ENCODE measurements around the gene NAV2.
"Not testable (repeated sequence)": the region's sequence is repeated elsewhere in the genome, so short reads cannot be mapped to it uniquely, and the experiment has no call there.

NAV2 gene

DNA sequence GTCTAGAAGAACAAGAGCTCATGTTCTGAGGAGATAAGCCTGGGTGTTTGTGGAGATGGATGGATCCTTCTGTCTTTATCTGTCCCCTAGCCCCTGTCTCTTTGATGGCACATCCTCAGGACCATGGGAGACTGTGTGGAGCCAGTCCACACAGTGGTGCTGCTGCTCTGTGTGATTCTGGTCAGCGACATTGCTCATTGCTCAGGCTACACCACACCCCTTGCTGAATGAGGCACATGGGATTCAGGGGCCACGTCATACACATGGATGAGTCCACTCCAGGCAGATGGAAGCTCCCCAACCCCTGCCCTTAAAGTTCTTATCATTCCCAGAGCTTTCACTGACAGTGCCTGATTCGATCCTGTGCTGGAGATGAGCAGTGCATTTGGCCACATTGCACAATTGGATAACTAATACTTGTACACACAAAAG is 222.2 kb downstream of the NAV2 start:
- DNase-seq = no peak

DNA sequence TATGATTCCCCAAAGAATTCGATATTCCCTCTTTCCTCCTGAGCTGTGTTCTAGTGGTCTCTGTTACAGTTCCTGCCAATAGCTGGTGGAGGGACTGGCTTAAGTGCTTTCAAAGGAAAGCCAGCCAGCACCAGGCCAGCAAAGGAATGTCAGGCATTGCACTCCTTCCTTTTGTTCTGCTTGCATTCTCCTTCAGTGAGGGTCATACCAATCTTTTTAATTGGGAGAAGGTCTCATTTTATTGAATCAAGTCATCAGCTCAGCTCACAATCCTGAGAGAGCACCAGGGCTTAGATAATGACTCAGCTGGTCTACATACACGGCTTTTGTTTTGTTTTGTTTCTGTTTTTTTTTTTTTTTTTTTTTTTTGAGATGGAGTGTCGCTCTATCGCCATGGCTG is 222.9 kb downstream of the NAV2 start:
- DNase-seq = no peak

DNA sequence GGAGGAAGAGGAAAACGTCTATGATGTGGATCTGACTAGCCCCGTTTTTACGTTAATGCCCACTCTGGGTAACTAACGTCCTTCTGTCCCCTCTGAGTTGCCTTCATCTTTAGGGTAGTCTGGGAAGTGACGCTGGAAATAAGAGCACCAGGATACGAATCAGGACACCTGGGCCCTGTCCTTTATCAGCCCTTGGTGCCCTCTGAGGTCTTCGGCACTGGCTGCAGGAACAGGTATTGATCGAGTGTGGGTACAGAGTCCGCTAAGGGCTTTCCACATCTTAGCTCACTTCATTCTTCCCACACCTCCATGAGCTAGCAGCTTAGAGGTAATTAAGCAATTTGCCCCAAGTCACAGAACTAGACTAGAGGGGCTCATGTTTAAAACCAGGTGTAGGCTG is 223.8 kb downstream of the NAV2 start:
- DNase-seq = no peak

DNA sequence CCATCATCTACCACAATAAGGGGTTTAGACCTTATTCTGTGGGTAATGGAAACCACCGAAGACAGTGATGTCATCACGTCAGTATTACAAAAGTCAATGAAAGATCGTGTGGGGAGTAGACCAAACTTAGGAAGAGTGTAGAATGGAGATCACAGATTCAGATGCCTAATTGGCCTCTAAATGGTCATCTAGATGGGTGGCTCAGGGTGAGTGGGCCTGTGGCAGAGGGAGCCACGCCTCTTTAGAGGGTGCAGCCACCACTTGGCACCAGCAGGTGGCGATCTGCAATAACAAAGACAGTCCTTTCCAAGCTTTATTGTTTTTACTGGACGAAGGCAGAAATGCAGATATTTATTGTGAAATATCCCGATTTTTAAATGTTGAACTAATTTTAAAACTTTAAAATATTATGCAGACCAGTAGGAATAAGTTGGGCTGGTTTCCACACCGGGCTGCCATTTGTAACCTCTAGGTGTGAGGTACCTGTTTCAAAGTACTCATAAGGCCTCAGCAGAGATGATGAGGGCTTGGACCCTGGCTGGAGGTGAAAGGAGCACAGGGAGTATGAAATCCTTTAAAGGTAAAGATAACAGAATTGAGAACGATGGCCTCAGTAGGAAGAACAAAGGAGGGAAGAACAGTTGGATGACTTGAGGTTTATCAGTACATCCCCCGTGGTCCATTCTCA is 225.7 kb downstream of the NAV2 start:
- no peak for DNase-seq

DNA sequence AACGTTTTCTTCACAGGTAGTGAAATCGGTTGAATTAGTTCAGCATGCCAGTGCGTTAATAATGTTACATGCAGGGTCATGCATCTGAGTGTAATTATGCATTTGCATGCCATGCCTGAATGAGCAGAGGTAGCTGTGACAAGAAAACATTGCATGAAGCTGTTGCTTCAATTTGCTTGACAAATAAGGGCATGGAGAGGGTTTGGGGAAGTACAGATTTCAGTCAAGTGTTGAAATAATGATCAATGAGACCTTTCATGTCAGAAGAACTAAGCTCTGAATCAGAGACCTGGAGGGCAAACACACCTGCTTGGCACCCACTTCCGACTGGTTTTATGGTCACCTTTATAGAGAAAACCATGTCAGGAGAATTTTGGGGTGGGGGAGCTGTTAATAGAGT is 226.2 kb downstream of the NAV2 start:
- no peak for DNase-seq

DNA sequence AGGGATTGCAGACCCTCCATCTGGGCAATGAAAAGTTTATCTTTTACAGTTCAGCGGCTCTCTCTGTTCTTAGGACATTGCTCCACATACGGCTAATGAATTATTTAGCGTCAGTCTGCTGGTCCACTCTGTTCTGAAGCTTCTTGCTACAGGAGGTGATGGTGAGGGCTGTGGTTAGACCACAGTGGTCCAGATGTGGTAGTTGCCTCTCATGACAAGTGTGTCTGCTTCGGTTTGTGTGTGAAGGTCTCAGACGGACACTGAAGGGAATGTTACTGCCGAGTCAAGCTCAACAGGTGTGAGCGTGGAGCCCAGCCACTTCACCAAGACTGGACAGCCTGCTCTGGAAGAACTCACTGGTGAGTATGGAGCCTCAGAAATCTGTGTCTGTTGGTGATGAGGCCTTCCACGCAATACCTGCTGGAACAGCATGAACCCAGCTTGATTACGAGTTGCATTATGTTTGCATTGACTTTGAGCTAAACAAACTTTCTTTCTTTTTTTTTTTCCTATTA is 226.8 kb downstream of the NAV2 start:
- no peak for DNase-seq

DNA sequence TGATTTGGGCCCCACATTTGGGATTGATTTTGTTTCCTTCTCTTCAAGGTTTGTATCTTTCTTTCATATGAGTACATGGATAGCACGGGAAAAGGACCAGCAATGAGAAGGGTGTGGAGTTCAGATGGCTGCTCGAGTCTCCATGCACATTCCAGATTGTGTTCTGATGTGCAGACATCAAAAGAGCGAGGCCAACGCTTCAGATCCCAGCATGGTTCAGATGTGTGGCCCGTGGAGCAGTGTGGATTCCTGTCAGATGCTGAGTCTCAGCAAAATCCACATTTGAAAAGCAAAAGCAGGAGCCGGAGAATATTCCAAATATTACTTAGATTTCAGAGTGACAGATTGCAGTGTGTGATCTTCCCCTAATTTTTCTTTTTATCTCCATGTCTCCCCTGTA is 228.2 kb downstream of the NAV2 start:
- DNase-seq = no peak

DNA sequence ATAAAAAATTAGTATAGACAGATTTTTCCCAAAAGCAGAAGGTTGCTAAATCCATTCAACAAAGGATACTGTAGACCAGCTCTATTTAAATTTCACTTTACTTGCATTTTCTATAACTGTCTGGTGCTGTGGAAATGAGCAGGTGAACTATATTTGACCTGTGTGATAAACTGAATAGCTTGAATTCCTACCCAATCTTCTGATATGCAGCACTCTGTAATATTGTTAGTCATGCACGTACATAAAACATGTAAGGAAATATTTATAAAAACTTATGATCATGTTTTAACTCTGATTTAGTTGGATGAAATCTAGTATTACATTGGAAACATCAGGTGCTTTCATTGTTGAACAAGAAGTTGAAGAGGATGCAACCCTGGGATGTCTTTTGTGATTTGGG is 234.0 kb downstream of the NAV2 start:
- no peak for DNase-seq

DNA sequence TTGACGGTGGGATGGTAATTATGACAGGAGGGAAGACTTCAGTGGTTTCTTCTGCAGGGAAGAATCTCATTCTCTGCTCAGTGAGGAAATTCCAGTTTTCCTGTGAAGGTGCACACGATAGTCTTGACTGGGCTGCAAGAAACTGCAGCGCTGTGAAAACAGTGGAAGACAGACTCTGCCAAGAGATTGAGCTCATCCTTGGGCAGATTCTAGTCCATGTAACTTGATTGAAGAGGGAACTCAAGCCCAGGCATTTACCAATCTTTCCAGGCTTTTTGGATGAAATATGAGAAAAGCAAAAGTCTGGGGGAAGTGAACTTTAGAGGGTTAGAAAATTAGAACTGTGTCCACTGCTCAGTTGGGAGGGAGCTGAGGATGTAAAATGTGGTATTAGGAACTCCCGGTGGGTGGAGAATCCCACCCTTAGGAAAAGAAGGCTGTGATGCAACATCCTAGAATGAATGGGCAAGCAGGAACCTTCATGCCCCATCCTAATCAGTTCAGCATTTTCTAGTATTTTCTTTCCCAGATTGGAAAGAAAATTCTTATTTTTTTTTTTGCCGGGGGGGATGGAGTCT is 235.0 kb downstream of the NAV2 start:
- DNase-seq = no peak

DNA sequence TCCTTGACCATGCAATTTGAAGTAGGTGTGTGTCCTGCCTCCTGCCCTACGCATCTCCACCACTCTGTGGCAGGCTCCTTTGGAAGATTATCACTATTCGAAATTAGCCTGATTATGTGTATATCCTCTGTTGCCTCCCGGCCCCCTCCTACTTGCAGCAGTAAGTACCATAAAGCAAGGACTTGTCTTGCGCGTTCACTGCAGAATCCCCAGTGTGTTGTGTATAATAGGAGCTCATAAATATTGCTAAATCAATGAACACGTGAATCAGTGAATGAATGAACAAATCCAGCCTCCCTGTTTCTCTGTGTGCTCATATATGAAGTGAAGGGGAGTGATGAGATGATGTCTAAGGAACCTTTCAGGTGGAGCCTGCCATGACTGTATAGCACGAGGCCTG is 237.0 kb downstream of the NAV2 start:
- DNase-seq = no peak

DNA sequence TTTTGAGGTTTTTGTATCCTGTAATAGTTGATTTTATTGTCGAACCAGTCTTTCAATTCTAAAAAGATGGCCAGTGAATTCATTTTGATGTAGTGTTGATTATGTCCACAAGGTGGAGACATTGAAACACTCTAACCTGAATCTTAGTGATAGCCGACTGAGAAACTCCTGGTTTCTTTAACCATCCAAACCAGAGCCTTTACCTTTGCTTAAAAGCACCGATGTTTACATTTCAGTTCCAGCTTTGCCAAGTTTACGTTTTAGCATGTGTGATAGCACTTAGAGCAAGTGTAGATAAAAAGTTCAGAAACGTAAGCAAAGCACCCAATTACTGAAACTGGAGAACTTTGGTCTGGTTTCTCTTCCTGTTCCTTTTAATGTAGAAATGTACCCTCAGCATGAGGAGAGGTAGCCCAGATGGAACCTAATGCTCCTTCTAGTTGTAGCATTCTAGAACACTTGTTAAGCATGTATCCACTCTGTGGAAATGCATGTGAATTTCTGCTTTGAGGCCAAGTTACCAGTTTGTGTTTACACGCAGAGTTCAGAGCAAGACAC is 239.0 kb downstream of the NAV2 start:
- DNase-seq = no peak

DNA sequence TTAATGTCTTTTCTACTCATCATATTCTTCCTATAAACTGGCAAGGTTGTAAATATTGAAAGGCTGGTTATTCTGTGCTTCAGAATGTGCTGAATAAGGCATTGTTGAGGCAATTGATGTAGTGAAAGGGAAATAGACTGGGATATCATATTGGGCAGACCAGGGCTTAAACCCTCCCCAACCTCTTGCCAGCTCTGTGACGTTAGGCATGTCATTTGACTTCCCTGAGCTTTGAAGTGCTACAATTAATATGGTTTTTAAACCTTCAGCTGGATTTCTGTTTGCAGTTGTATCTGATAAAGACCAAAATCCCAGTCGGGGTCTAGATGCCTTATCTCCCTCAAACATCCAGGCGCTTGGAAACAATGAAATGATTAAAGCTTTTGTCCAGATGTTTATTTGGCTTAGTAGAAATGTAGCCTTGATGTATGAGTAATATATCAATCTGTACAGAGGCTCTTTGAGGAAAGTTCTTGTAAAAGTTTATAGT is 239.5 kb downstream of the NAV2 start:
- no peak for DNase-seq

DNA sequence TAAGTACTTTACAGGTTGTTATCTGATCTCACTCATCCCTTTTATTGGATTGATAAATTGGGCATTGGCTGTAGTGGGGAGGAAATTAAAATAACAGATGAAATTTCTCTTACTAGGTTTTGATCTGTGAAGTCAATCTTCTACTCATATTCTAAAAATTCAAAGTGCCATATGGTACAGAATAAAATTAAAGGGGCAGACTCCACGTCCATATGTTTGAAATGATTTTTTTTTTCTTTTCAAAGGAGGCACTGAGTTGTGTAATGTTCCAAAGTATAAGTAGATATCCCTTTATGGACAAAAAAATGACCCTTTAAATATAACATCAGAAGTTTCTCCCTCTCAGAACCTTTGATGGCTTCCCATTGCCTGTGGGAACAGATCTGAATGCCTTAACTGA is 240.3 kb downstream of the NAV2 start:
- DNase-seq = no peak

DNA sequence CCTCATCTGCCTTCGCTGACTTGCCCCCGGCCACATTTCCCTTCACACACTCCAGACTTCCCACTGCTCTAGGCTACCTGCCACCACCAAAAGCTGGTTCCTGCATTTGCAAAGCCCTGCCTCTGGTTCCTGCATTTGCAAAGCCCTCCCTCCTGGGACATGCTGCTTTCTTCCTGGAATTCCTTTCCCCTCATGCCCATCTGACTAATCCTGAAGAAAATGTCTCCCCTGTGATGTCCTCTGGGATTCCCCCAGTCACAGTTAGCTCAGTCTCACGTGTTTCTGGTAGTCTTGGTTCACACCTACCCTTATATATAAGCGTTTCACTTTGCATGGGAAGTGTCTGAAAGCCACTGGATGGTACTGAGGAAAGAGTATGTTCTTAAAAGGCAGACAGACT is 240.7 kb downstream of the NAV2 start:
- DNase-seq = no peak

DNA sequence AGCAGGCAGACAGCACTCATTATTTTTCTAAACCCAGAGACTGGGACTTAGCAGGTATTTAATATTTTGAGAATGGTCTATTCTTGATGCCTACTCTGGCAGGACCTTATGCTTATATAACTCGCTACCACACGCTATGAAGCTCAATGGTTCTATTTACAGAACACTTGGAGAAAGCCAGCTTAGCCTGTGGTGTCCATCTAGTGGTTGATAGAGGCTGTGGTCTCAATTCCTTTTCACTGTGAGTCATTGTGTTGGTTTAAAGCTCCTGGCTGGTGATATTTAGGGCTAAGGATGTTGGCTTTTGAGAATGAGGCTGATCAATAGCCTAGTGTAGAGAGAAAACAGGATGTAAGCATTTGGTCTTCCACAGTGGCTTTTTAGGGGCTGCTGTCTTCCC is 241.3 kb downstream of the NAV2 start:
- DNase-seq = no peak

DNA sequence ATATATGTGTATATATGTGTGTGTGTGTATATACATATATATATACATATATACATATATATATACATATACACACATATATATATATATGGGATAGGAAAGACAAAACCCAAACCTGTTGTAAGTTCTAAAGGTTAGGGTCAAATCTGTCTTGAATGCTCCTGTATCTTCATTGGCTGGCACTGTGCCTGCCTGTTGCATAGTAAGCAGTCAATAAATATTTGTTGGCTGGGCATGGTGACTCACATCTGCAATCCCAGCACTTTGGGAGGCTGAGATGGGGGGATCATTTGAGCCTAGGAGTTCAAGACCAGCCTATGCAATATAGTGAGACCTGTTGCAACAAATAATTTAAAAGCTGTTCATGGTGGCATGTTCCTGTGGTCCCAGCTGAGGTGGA is 242.3 kb downstream of the NAV2 start:
- DNase-seq = no peak

DNA sequence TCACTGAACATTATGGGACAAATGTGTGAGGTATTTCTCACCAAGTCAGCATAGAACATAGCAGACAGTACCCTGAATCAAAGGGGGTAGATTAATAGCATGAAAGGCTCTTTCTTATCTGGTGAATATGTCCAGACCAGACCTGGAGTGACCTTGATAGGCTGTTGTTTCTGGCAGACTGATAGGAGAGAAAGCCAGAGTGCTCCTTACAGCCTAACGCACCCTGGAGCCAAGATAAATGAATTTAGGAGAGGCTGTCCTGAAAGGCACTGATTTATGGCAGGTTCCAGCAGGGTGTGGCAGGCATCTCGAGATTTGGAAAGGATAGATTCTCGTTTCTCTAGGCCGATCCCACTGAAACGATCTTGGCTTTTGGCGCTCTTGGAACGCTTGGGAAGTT is 243.0 kb downstream of the NAV2 start:
- no peak for DNase-seq

DNA sequence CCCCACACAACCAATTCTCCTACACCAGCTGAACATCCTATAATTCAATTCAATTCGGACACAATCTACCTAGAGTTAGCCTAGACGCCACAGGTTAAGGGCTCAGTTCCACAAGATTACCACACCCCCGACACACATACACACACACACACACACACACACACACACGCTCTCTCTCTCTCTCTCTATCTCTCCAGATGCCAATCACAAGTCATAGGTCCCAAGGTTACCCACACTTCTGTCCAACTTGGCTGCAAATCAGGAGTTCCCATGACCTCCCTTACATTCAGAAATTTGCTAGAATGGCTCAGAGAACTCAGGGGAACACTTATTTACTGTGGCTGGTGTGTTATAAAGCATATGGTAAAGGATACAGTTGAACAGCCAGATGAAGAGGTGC is 243.6 kb downstream of the NAV2 start:
- DNase-seq = no peak

DNA sequence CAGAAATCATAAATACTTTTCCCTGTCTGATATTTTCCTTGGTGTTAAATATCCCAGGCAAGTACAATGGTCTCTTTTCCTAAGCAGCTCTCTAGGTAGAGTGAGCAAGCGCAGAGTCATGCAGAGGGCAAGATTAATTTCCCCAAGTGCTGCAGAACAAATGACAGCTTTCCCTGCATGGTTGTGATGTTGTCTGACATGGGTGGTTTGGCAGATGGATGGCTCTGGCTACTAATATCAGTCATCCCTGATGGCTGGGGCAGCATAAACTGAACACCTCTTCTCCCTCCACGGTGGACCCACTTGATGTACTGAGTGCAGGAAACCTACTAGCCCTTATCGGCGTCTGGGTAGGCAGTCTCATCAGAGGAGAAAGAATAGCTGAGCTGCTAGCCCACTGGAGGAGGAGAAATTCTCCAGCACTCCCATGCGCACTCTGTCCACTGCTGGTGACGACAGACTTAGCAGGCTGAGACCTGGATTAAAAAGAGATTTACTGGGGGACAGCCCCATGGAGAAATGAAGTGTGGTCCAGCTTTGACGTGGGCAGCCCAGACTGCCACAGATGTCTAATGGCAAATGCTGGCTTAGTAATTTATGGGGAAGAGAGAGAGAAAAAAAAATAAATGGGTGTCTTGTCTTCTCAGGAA is 244.8 kb downstream of the NAV2 start:
- no peak for DNase-seq

DNA sequence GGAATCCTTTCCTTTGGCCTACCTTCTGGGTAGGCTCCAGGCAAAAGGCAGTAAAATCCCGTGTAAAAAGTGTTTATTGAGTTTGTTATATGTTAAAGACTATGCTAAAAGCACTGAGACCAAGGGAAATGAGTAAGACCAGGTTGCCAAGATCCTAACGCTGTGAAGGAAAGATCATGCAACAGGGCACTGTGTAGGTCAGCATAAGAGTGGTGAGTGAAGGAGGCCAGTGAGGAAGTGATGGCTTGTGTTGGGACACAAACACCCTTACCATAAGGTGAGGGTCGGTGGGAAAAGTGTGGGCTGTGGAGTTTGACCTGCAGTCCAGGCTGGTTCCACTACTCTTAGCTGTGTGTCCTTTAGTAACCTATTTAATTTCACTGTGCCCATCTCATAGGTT is 245.6 kb downstream of the NAV2 start:
- no peak for DNase-seq

DNA sequence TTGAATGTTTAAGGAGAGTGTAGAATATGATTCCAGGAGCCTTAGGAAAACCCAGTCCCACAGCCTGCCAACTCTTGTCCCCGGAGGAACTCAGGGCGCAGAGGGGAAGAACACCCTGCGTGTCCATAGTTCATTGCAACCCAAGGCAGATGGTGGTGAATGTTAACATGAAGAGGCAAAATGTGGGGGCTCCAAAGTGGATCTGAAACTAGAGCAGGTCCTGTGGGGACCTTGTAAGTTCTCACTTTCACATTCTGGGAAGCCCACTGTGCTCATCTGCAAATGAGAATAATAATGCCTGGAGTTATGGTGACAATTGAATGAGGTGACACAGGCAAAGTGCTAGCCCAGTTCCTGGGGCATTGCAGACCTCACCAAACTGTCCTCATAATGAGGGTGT is 246.6 kb downstream of the NAV2 start:
- no peak for DNase-seq

DNA sequence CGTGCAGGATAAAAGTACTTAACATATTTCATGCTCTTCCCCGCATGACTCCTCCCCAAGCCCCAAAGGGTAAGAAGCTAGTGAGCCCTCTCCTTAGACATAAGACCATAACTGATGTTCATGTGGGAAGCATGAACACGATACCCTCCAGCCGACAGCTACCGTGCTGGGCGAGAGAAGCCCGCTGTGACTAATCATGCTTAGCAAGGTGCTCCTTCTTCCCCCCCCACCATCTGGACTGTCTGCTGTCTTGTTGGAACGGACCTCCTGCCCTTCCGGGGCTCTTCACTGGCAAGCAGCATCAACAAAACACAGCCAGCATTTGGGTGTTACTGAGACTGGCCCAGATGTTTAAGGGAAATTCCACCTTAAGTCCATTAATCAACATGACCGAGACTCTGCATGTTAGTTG is 247.0 kb downstream of the NAV2 start:
- peak; percentile 53 for DNase-seq

DNA sequence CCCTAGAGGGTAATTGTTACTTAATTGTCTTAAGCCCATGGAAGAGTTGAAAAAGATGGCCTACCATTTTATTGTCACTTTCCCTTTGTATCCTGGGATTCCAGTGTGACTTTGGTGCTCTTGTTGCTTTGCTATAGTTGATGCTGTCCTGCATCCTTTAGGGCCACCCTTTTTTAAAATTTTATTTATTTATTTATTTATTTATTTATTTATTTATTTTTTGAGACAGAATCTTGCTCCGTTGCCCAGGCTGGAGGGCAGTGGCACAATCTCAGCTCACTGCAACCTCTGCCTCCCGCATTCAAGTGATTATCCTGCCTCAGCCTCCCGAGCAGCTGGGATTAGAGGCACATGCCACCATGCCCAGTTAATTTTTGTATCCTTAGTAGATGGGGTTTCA is 247.8 kb downstream of the NAV2 start:
- not testable (repeated sequence) for DNase-seq

DNA sequence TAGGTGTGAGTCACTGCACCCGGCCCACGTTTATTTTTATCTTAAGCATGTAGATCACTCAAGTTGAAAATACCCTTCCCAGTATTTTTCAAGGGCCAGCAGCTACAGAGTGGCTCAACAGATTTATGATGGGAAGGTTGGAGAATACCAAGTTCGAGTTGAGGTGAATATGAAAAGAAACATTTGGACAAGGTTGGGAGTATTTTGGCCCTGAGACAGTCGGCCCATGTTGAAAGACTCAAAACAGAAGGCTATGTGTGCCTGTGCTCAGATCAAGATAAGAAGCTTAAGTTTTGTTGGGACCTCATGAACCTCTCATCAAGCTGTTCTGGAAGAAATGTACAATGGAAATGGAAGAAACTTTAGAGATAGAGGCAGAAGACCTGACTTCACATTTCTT is 248.6 kb downstream of the NAV2 start:
- no peak for DNase-seq

Data from NCI-H2171 (cell line).